Activated CD8-positive, alpha-beta T cell treated with anti-CD3 and anti-CD28 coated beads, Interleukin-2, amount 10 ng/mL, durations not matched to agents 7 days and 5 days (primary cell): Measurements from ENCODE around the gene BABAM2. TPM values are rescaled to one million over a fixed set of nuclear protein-coding genes. Genes with fewer than 3 reads are reported as not detected.

Experiments used
- ATAC-seq: fragments of 150-1000 bp; cut with Tn5 transposase; one replicate; pipeline ENCODE4 v1.10.0; 2021; ENCODE audit warnings: moderate library complexity
- CTCF ChIA-PET: fragments of 350-600 bp; sonication (Branson Sonifier 250); formaldehyde crosslinking; loops from one replicate; lab custom pipeline; 2021; ENCODE audit warnings: antibody characterized with exemption; lab: Charles Lee
- POLR2A ChIA-PET: fragments of 350-600 bp; sonication (Branson Sonifier 250); formaldehyde crosslinking; loops from one replicate; lab custom pipeline; 2021; ENCODE audit warnings: antibody characterized with exemption; lab: Charles Lee
- DNase-seq: peaks from one replicate; pipeline ENCODE4 v3.0.0-alpha.2; 2020
- H3K27ac Mint-ChIP-seq: one replicate; pipeline ENCODE4 v1.8.0; 2021; ENCODE audit warnings: mild to moderate bottlenecking, mixed read lengths
- H3K27me3 Mint-ChIP-seq: one replicate; pipeline ENCODE4 v1.8.0; 2021; ENCODE audit warnings: low read depth, mixed read lengths
- H3K36me3 Mint-ChIP-seq: one replicate; pipeline ENCODE4 v1.8.0; 2021; ENCODE audit warnings: low read depth, mixed read lengths
- H3K4me1 Mint-ChIP-seq: one replicate; pipeline ENCODE4 v1.8.0; 2021; ENCODE audit warnings: low read depth, mixed read lengths
- H3K4me3 Mint-ChIP-seq: one replicate; pipeline ENCODE4 v1.8.0; 2021; ENCODE audit warnings: mild to moderate bottlenecking, mixed read lengths
- H3K9me3 Mint-ChIP-seq: one replicate; pipeline ENCODE4 v1.8.0; 2022; ENCODE audit warnings: mixed read lengths; ENCODE audit not compliant: insufficient read depth
- total RNA-seq, 2 experiments: library from RNA; stranded (reverse); gene quantifications; one replicate each; pipeline ENCODE4 v1.2.3, GENCODE V29; 2021

The BABAM2 gene
- total RNA-seq, 2 experiments from 2014 or later = 47.0 to 49.0 TPM

DNA sequence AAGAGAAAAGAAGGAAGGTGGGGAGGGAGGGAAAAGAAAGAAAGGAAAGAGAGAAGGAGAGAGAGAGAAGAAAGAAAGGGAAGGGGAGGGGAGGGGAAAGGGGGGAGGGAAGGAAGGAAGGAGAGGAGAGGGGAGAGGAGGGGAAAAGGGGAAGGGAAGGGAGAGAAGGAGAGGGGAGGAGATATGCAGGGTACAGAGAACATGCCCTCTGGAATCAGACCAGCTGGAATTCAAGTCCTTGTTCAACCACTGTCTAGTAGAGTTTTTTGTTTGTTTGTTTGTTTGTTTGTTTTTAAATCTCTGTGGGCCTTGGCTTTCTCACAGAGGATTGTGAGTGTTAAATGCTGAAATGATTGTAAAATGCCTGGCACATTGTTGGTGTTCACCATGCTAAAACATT, 424.4 kb downstream of the BABAM2 start:
- H3K4me1 Mint-ChIP-seq = no peaks in the 10 kb centered on the region
- peaks cover 3% of the 10 kb centered on the region for H3K36me3 Mint-ChIP-seq
- no peak overlapping the region for H3K4me3 Mint-ChIP-seq
- no peak overlapping the region for H3K27ac Mint-ChIP-seq
- H3K9me3 Mint-ChIP-seq = no peaks in the 10 kb centered on the region
- no peak for DNase-seq
- no peak for ATAC-seq
- H3K27me3 Mint-ChIP-seq = no peaks in the 10 kb centered on the region
- ChIA-PET CTCF (no interaction called here), POLR2A (interaction anchor here (0.7 kb wide), 1 partner anchor 94 kb away, joined by 3 read pairs; no protein-coding TSS in a partner anchor)

DNA sequence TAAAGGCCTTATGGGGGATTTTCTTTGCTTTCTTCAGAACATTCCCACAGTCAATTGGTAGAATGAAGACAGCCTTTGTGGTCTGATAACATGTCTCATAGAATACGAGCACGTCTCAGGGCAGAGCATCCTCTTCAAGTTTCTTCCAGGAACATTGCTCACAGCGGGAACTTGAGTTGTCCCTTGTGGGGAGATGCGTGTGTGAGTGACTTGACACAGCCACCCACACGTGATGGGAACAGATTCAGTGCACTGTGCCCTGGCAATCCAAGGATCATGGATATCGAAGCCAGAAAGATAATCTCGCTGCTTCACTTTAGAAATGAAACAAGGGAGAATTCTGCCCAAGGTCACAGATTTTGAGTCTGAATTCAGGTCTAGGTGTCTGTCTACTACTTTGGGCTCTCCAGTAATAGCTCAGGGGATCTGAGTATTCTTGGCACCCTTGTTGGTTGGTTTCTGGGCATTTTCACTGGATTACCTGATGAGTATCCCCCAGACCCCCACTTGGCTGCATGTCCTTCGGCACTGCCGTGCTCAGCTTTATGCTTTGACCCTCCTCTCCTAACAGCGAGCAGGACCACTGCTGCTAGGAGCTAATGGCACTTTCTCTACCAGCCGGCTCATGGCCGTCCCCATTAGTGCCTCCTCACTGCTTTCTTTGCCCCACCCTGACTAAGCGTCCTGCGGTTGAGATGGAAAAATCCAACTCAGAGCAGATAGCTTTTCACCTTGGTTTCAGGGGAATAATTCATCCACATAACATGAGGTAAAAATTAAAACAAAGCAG, 426.2 kb downstream of the BABAM2 start:
- Mint-ChIP-seq H3K36me3 (no peaks in the 10 kb centered on the region), H3K27ac (no peak overlapping the region), H3K9me3 (no peaks in the 10 kb centered on the region), H3K27me3 (no peaks in the 10 kb centered on the region), H3K4me3 (no peak overlapping the region), H3K4me1 (no peaks in the 10 kb centered on the region)
- DNase-seq = no peak
- POLR2A ChIA-PET = no interaction called here
- no peak for ATAC-seq
- CTCF ChIA-PET = no interaction called here

DNA sequence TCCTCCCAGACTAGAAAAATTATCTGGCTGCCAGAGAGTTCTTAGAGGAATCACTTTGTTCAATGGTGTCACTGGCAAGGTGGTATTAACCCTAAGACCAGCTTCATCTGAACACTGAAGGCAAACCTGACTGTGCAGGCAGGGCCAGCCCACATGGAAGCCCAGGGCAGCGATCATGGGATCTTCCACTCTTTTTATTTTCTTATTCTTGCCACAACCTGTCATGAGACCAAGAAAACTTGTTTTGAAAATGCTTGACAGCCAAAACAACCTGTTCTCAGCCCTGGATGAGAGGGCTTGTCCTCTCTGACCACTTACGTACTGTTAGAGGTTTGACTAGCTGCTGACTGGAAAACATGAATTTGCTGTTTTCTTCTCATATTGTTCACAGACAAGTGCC, 426.9 kb downstream of the BABAM2 start:
- CTCF ChIA-PET = interaction anchor here (1.2 kb wide), 1 partner anchor 563 kb away, joined by 4 read pairs; no protein-coding TSS in a partner anchor
- H3K27ac Mint-ChIP-seq = no peak overlapping the region

DNA sequence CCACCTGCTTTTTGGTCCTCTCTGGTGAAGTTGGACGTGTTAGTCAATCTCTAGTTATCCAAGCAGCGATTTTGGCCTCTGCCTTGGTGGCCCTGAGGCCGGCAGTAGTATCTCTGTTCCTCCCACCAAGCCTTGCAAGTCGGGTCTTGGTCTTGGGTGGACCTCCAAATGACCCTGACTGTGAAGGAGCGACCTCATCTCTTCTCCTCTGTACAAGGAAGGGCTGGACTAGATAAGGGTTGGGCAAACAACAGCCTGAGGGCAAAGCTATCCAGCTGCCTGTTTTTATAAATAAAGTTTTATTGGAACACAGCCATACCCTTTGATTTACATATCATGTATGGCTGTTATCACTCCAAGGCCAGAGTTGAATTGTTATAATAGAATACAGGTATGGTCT, 427.5 kb downstream of the BABAM2 start:
- ATAC-seq = no peak
- no peak for DNase-seq
- ChIA-PET CTCF (interaction anchor here (1.2 kb wide), 2 partner anchors 9 to 564 kb away, joined by 3 to 4 read pairs; no protein-coding TSS in a partner anchor), POLR2A (no interaction called here)
- Mint-ChIP-seq H3K36me3 (no peaks in the 10 kb centered on the region), H3K4me3 (no peak overlapping the region), H3K9me3 (no peaks in the 10 kb centered on the region), H3K27ac (no peak overlapping the region), H3K27me3 (no peaks in the 10 kb centered on the region), H3K4me1 (no peaks in the 10 kb centered on the region)

More for the DNA sequence above, 426.9 kb downstream of the BABAM2 start:
- H3K4me3 Mint-ChIP-seq = no peak overlapping the region
- no peak for DNase-seq
- no peak for ATAC-seq
- H3K27me3 Mint-ChIP-seq = no peaks in the 10 kb centered on the region
- H3K36me3 Mint-ChIP-seq = no peaks in the 10 kb centered on the region
- POLR2A ChIA-PET = no interaction called here
- no peaks in the 10 kb centered on the region for H3K9me3 Mint-ChIP-seq
- no peaks in the 10 kb centered on the region for H3K4me1 Mint-ChIP-seq

DNA sequence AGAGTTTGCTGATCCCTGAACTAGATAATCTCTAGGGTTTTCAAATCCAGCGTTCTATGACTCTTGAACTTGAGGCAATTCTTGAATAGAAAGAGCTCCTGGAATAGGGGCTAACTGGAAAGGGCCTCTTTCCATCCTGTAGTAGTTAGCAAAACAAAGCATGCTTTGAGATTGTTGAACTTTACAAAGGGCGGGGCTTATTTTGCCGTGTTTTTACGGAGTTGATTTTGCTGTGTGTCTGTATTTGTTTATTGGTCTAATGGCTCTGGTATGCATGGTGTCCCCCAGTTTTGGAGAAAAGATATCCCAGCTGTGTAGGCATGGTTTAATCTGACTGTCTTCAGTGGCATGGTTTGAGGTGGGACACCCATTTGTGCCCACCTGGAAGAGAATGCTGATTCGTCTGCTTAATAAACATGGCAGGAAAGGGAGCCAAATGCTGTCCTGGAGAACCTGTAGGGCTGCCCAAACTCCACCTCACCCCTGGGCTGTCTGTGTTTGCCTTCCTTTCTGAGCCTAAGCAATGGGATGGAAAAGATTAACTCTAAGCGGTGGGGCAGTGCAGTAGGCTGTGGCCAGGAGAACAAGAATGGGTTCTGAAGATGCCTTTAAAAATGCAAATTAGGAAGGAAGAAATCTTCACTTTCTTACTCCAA, 428.1 kb downstream of the BABAM2 start:
- Mint-ChIP-seq H3K4me1 (no peaks in the 10 kb centered on the region), H3K36me3 (no peaks in the 10 kb centered on the region), H3K4me3 (no peak overlapping the region), H3K9me3 (no peaks in the 10 kb centered on the region), H3K27me3 (no peaks in the 10 kb centered on the region), H3K27ac (no peak overlapping the region)
- POLR2A ChIA-PET = no interaction called here
- no peak for DNase-seq
- CTCF ChIA-PET = interaction anchor here (1.2 kb wide), 2 partner anchors 10 to 564 kb away, joined by 3 to 4 read pairs; no protein-coding TSS in a partner anchor
- no peak for ATAC-seq

DNA sequence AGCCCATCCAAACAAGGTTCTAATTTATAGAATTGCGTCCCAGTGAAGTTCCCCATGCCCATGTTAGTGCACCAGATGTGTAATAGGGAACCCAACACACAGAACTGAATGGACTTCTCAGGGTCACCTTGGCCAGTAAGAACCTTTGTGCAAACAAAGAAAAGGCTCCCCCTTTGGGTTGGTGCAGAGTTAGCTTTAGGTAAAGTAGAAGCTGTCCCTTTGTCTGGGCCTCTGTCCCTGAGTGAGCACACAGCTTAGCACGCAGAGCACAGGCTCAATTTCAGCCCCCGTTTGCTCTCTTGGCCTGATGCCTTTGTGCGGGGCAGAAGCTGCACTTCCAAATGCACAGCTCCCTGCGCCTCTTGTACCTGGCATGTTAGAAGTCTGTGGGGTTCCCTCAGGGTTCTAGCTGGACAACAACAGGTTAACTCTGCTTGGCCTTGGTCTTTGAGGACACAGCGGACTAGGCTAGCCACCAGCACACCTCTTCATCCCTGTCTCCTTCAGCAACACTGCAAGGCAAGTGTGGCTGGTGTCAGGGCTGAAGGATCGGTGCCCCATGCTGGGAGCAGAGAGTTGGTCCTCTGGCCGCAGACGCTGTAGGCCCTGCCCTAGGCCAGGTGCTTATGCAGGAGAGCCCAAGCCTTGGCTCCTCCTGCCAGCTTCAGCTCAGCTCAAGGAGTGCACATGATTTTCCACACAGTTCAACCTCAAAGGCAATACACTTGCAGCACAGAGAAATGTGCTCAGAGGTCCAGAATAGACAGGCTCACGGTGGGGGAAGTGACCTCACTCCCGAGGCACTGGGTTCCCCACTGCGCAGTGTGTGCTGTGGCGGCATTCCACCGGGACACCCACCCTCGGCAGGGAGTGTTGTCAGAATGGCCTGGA, 428.8 kb downstream of the BABAM2 start:
- Mint-ChIP-seq H3K4me1 (no peaks in the 10 kb centered on the region), H3K27ac (no peak overlapping the region), H3K27me3 (no peaks in the 10 kb centered on the region), H3K9me3 (no peaks in the 10 kb centered on the region), H3K4me3 (no peak overlapping the region), H3K36me3 (no peaks in the 10 kb centered on the region)
- DNase-seq (no peak), ATAC-seq (no peak)
- POLR2A ChIA-PET = interaction anchor here (0.7 kb wide), 1 partner anchor 193 kb away, joined by 3 read pairs; no protein-coding TSS in a partner anchor
- CTCF ChIA-PET = no interaction called here

DNA sequence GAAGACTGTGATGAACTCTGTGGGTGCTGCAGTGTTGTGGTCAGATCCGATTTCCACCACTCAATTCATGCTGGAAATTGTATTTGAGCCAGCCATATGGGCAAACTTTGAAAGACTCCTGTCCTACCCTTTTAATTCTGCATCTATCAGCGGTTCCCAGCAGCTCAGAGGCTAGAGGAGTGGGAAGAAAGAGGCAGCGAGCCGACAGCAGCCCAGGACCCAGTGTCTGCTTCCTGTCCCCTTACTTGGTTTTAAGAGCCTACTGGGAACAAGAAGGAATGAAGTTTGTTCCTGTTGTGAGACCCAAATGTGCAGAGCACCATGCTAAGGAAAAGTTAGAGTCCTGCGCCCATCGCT, 429.5 kb downstream of the BABAM2 start:
- ChIA-PET CTCF (no interaction called here), POLR2A (interaction anchor here (0.7 kb wide), 1 partner anchor 193 kb away, joined by 3 read pairs; no protein-coding TSS in a partner anchor)
- ATAC-seq (no peak), DNase-seq (no peak)
- H3K4me1 Mint-ChIP-seq = peaks cover under 1% of the 10 kb centered on the region
- no peaks in the 10 kb centered on the region for H3K27me3 Mint-ChIP-seq
- H3K27ac Mint-ChIP-seq = no peak overlapping the region
- no peaks in the 10 kb centered on the region for H3K36me3 Mint-ChIP-seq
- H3K9me3 Mint-ChIP-seq = no peaks in the 10 kb centered on the region
- no peak overlapping the region for H3K4me3 Mint-ChIP-seq

DNA sequence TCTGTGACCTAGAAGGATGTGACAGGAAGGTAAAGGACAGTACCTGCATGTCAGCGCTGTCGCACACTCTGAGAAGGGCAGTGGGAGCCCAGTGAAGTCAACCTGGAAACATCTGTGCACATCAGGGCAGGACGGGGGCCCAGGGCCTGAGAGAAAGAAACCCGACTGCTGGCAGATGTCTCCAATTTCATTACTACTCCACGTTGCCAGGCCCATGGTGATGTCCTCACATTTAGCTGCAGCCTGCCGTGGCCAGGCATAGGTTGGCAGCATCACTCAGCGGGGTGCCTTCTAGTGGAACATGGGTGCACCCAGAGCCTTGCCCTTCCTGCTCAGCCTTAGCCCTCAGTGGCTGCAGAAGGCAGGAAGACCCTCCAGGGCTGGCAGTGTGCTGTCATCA, 429.8 kb downstream of the BABAM2 start:
- Mint-ChIP-seq H3K9me3 (no peaks in the 10 kb centered on the region), H3K27ac (no peak overlapping the region), H3K4me3 (no peak overlapping the region), H3K4me1 (peaks cover 4% of the 10 kb centered on the region), H3K36me3 (no peaks in the 10 kb centered on the region), H3K27me3 (no peaks in the 10 kb centered on the region)
- POLR2A ChIA-PET = interaction anchor here (0.7 kb wide), 1 partner anchor 194 kb away, joined by 3 read pairs; no protein-coding TSS in a partner anchor
- no peak for DNase-seq
- CTCF ChIA-PET = no interaction called here
- ATAC-seq = no peak

DNA sequence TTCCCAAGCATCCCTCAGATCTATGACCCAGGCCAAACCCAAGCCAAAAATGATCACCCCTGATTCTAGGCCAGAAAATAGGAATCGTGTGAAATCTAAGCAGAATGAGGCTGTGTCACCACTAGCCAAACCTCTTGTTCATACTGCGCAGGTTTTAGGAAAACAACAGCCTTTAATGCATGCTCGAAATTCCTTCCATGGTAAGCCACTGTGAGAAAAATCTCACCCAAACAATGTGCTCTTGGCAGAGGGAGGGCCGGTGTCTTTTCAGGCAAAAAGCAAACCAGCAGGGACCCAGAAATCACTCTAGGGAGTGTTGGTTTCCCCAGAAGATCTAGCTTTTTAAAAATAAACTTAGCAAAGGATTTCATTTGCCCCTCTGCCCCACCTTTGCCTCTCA, 430.9 kb downstream of the BABAM2 start:
- DNase-seq = no peak
- peaks cover 14% of the 10 kb centered on the region for H3K4me1 Mint-ChIP-seq
- H3K27ac Mint-ChIP-seq = no peak overlapping the region
- ATAC-seq = no peak
- ChIA-PET CTCF (no interaction called here), POLR2A (no interaction called here)
- no peaks in the 10 kb centered on the region for H3K27me3 Mint-ChIP-seq
- no peaks in the 10 kb centered on the region for H3K9me3 Mint-ChIP-seq
- no peaks in the 10 kb centered on the region for H3K36me3 Mint-ChIP-seq
- no peak overlapping the region for H3K4me3 Mint-ChIP-seq

DNA sequence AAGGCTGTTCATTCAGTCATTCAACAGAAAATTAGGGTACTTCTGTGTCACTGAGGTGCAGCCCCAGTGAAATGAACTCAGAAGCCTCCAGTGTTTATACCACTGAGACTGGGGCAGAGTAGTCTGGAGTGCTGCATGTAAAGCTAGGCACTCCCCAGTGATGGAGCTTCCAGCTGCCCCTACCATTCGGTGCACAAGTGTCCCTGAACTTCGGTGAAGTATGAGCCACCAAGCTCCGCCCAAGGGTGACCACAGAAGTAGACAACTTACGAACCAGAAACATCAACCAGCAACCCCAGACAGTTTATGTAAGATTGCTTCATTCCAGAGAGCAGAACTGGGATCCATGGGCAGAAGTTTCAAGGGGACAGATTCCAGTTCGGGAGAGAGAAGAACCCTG, 431.5 kb downstream of the BABAM2 start:
- POLR2A ChIA-PET = no interaction called here
- Mint-ChIP-seq H3K27me3 (no peaks in the 10 kb centered on the region), H3K27ac (no peak overlapping the region), H3K36me3 (no peaks in the 10 kb centered on the region), H3K9me3 (no peaks in the 10 kb centered on the region), H3K4me3 (no peak overlapping the region), H3K4me1 (peaks cover 18% of the 10 kb centered on the region)
- ATAC-seq = no peak
- CTCF ChIA-PET = no interaction called here
- no peak for DNase-seq

DNA sequence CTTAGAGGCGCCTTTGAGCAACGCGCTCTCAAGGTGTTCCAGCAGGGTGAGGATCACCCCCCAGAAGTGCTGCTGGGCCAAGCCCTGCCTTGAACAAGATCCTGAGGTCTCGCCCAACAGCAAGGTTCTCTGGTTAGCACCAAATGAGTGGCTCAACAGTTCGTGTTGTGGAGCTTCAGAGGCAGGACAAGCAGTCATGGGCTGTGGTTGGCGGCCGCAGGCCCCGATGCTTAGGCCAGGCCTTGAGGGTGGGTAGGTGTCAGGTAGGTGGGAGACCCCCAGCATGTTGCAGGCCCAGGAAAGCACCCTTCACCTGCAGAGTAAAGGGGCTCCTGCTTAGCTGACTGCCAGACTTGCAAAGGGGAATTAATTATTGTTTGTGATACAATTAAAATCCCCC, 431.9 kb downstream of the BABAM2 start:
- H3K27ac Mint-ChIP-seq = no peak overlapping the region
- no peaks in the 10 kb centered on the region for H3K9me3 Mint-ChIP-seq
- ChIA-PET POLR2A (no interaction called here), CTCF (no interaction called here)
- no peak for ATAC-seq
- no peak for DNase-seq
- peaks cover 1% of the 10 kb centered on the region for H3K36me3 Mint-ChIP-seq
- H3K27me3 Mint-ChIP-seq = no peaks in the 10 kb centered on the region
- peaks cover 18% of the 10 kb centered on the region for H3K4me1 Mint-ChIP-seq
- no peak overlapping the region for H3K4me3 Mint-ChIP-seq
